H9 (cell line): ENCODE data around the gene DDAH2. TPM values are rescaled to one million over a fixed set of nuclear protein-coding genes. Genes with fewer than 3 reads are reported as not detected.

Experiments
- DNase-seq: peaks from one replicate; pipeline ENCODE4 v3.0.0-alpha.2; 2017
- H2AFZ ChIP-seq: one replicate; pipeline ENCODE4 v1.6.1; 2013; ENCODE audit warnings: mild to moderate bottlenecking, low read length, control low read depth, moderate library complexity
- H2AK5ac ChIP-seq: 2 replicates; pipeline ENCODE4 v1.6.1; 2013; ENCODE audit warnings: low read length, control low read depth, mixed read lengths; ENCODE audit not compliant: insufficient read length
- H2BK120ac ChIP-seq: one replicate; pipeline ENCODE4 v1.6.1; 2013; ENCODE audit warnings: low read depth, mild to moderate bottlenecking, low read length, control low read depth, inconsistent platforms; ENCODE audit not compliant: poor library complexity, severe bottlenecking
- H2BK12ac ChIP-seq: 2 replicates; pipeline ENCODE4 v1.6.1; 2013; ENCODE audit warnings: low read length, control low read depth, mixed read lengths, low read depth; ENCODE audit not compliant: insufficient read length
- H2BK15ac ChIP-seq: 2 replicates; pipeline ENCODE4 v1.6.1; 2013; ENCODE audit warnings: low read depth, low read length, control low read depth
- H2BK20ac ChIP-seq: one replicate; pipeline ENCODE4 v1.6.1; 2013; ENCODE audit warnings: low read depth, mild to moderate bottlenecking, low read length, control low read depth, inconsistent platforms; ENCODE audit not compliant: poor library complexity, severe bottlenecking
- H2BK5ac ChIP-seq: 2 replicates; pipeline ENCODE4 v1.6.1; 2013; ENCODE audit warnings: low read length, control low read depth, mixed read lengths; ENCODE audit not compliant: insufficient read length
- H3K14ac ChIP-seq: 2 replicates; pipeline ENCODE4 v1.6.1; 2013; ENCODE audit warnings: low read length, control low read depth; ENCODE audit not compliant: insufficient read depth
- H3K18ac ChIP-seq: 2 replicates; pipeline ENCODE4 v1.6.1; 2013; ENCODE audit warnings: low read depth, mild to moderate bottlenecking, mixed read lengths, low read length, control low read depth; ENCODE audit not compliant: insufficient read length
- H3K23ac ChIP-seq: 2 replicates; pipeline ENCODE4 v1.6.1; 2013; ENCODE audit warnings: low read length, control low read depth, mixed read lengths, low read depth; ENCODE audit not compliant: insufficient read length
- H3K23me2 ChIP-seq: 2 replicates; pipeline ENCODE4 v1.6.1; 2013; ENCODE audit warnings: low read depth, mild to moderate bottlenecking, mixed read lengths, low read length, control low read depth; ENCODE audit not compliant: insufficient read length, poor library complexity, severe bottlenecking
- H3K27ac ChIP-seq: 2 replicates; pipeline ENCODE4 v1.5.1; 2013; ENCODE audit warnings: low read length, control low read depth, mixed read lengths, low read depth; ENCODE audit not compliant: insufficient read length
- H3K27me3 ChIP-seq: 2 replicates; pipeline ENCODE4 v1.6.1; 2013; ENCODE audit warnings: low read length, control low read depth, inconsistent platforms; ENCODE audit not compliant: insufficient read depth
- H3K4ac ChIP-seq: 2 replicates; pipeline ENCODE4 v1.6.1; 2013; ENCODE audit warnings: low read depth, mild to moderate bottlenecking, control low read depth, inconsistent platforms, low read length, moderate library complexity
- H3K4me1 ChIP-seq: 2 replicates; pipeline ENCODE4 v1.6.1; 2013; ENCODE audit warnings: low read length, control low read depth, inconsistent platforms; ENCODE audit not compliant: insufficient read depth
- H3K4me2 ChIP-seq: 2 replicates; pipeline ENCODE4 v1.6.1; 2013; ENCODE audit warnings: low read length, control low read depth, mixed read lengths; ENCODE audit not compliant: insufficient read length, insufficient read depth
- H3K56ac ChIP-seq: 2 replicates; pipeline ENCODE4 v1.6.1; 2013; ENCODE audit warnings: low read depth, mild to moderate bottlenecking, mixed read lengths, low read length, control low read depth; ENCODE audit not compliant: insufficient read length
- H3K79me1 ChIP-seq: 2 replicates; pipeline ENCODE4 v1.6.1; 2013; ENCODE audit warnings: low read depth, mild to moderate bottlenecking, moderate library complexity, low read length, control low read depth, inconsistent platforms; ENCODE audit not compliant: insufficient read depth, poor library complexity, severe bottlenecking
- H3K79me2 ChIP-seq: 2 replicates; pipeline ENCODE4 v1.6.1; 2013; ENCODE audit warnings: low read length, control low read depth, inconsistent platforms; ENCODE audit not compliant: insufficient read depth
- H3K9ac ChIP-seq: 2 replicates; pipeline ENCODE4 v1.6.1; 2013; ENCODE audit warnings: low read length, control low read depth, mixed read lengths; ENCODE audit not compliant: insufficient read length; ENCODE audit errors: extremely low read depth
- H3K9me3 ChIP-seq: one replicate; pipeline ENCODE4 v1.6.1; 2013; ENCODE audit warnings: low read depth, low read length, inconsistent platforms; ENCODE audit not compliant: control insufficient read depth
- H3T11ph ChIP-seq: one replicate; pipeline ENCODE4 v1.6.1; 2013; ENCODE audit warnings: mild to moderate bottlenecking, low read length, control low read depth, inconsistent platforms
- H4K20me1 ChIP-seq: one replicate; pipeline ENCODE4 v1.6.1; 2013; ENCODE audit not compliant: control insufficient read depth, insufficient read length, insufficient read depth
- H4K5ac ChIP-seq: 2 replicates; pipeline ENCODE4 v1.6.1; 2013; ENCODE audit warnings: low read depth, mild to moderate bottlenecking, mixed read lengths, low read length, control low read depth; ENCODE audit not compliant: insufficient read length
- H4K8ac ChIP-seq: replicated peaks from 2 replicates; pipeline ENCODE4 v1.6.1; 2013; ENCODE audit warnings: low read length, control low read depth, mixed read lengths, low read depth; ENCODE audit not compliant: insufficient read length
- H4K91ac ChIP-seq: 2 replicates; pipeline ENCODE4 v1.6.1; 2013; ENCODE audit warnings: low read depth, mild to moderate bottlenecking, moderate library complexity, mixed read lengths, low read length, control low read depth; ENCODE audit not compliant: insufficient read length
- H3K27ac Mint-ChIP-seq, 3 experiments: 2 replicates in 2 of 3; 3 replicates in 1 of 3; pipeline ENCODE4 v1.8.0; 2020 to 2021; ENCODE audit warnings: mixed read lengths in 3 of 3, mild to moderate bottlenecking in 1 of 3, moderate library complexity in 1 of 3
- H3K27me3 Mint-ChIP-seq: 2 replicates; pipeline ENCODE4 v1.8.0; 2021; ENCODE audit warnings: low read depth, mild to moderate bottlenecking, moderate library complexity, mixed read lengths
- H3K36me3 Mint-ChIP-seq, 3 experiments: 2 replicates in 2 of 3; 3 replicates in 1 of 3; pipeline ENCODE4 v1.8.0; 2020 to 2021; ENCODE audit warnings: low read depth in 3 of 3, mixed read lengths in 3 of 3; ENCODE audit not compliant: insufficient read depth in 1 of 3
- H3K4me1 Mint-ChIP-seq, 2 experiments: 2 replicates each; pipeline ENCODE4 v1.8.0; 2020; ENCODE audit warnings: mixed read lengths in 2 of 2
- H3K4me3 Mint-ChIP-seq, 2 experiments: 2 replicates in 1 of 2; 3 replicates in 1 of 2; pipeline ENCODE4 v1.8.0; 2020 to 2021; ENCODE audit warnings: mild to moderate bottlenecking in 2 of 2, mixed read lengths in 2 of 2, moderate library complexity in 1 of 2
- H3K9me3 Mint-ChIP-seq, 2 experiments: 2 replicates in 1 of 2; 3 replicates in 1 of 2; pipeline ENCODE4 v1.8.0; 2020; ENCODE audit warnings: mild to moderate bottlenecking in 2 of 2, mixed read lengths in 2 of 2, moderate library complexity in 1 of 2
- CTCF ChIP-seq: fragments of 200-600 bp; sonication (generic); conservative IDR thresholded peaks from 3 replicates; pipeline ENCODE4 v1.8.0; 2021; ENCODE audit warnings: antibody characterized with exemption, mild to moderate bottlenecking
- WGBS: extraction: QIAGEN DNeasy Blood & Tissue Kit; methylation state at CpG from one replicate; pipeline ENCODE4 v1.1.7; 2013; ENCODE audit warnings: missing lambda C conversion rate, low lambda C conversion rate, mixed read lengths; ENCODE audit not compliant: insufficient read length; ENCODE audit errors: extremely low coverage; 5-methylcytosine and 5-hydroxymethylcytosine counted together
- total RNA-seq: library from RNA; stranded (reverse); gene quantifications from 2 replicates; pipeline ENCODE4 v1.2.1, GENCODE V29; 2021

The DDAH2 gene
- total RNA-seq, 1 experiment from 2014 or later: 73.2 TPM

- no peak overlapping the region for H3K23ac ChIP-seq
- H3K79me2 ChIP-seq: no peaks in the 10 kb centered on the region
- no peaks in the 10 kb centered on the region for H3K23me2 ChIP-seq
- H3K27ac ChIP-seq: no peak overlapping the region
- H3K4me1 Mint-ChIP-seq: peaks cover 19 to 28% of the 10 kb centered on the region in 2 experiments
- H3K18ac ChIP-seq: no peak overlapping the region
- no peak overlapping the region for H3K14ac ChIP-seq
- H2AK5ac ChIP-seq: no peak overlapping the region
- H4K8ac ChIP-seq: no peak overlapping the region
- no peak overlapping the region for H2BK15ac ChIP-seq
- no peak overlapping the region for H2AFZ ChIP-seq
- no peak overlapping the region for H3K4me3 Mint-ChIP-seq
- H3K56ac ChIP-seq: no peak overlapping the region
- peaks cover 6% of the 10 kb centered on the region; the same call in 1 of the 2 replicates for H3K4me1 ChIP-seq
- no peak overlapping the region for H2BK120ac ChIP-seq
- no peak for DNase-seq
- H4K20me1 ChIP-seq: no peaks in the 10 kb centered on the region
- no peak overlapping the region for H2BK12ac ChIP-seq
- TF ChIP-seq CTCF: no peak
- no peak overlapping the region for H2BK20ac ChIP-seq
- no peak overlapping the region for H3T11ph ChIP-seq
- no peaks in the 10 kb centered on the region for H3K27me3 Mint-ChIP-seq
- H3K4me2 ChIP-seq: no peak overlapping the region
- no peaks in the 10 kb centered on the region for H3K27me3 ChIP-seq
- no peak overlapping the region for H4K5ac ChIP-seq
- peak overlapping the region in 1 of 3 experiments; percentile 19; a peak in 1 of 7 replicates for H3K27ac Mint-ChIP-seq
- no peak overlapping the region for H3K4ac ChIP-seq
- H4K91ac ChIP-seq: no peak overlapping the region
- no peak overlapping the region for H2BK5ac ChIP-seq
- H3K79me1 ChIP-seq: no peaks in the 10 kb centered on the region
- no peaks in the 10 kb centered on the region for H3K36me3 Mint-ChIP-seq
- H3K9me3 ChIP-seq: no peaks in the 10 kb centered on the region
- H3K9me3 Mint-ChIP-seq: no peaks in the 10 kb centered on the region
- no CpG with 5 or more reads among the region's 5 CpGs for WGBS
- no peak overlapping the region for H3K9ac ChIP-seq
Measured at GRCh38 chr6:31720196-31720770, 8.8 kb downstream of the DDAH2 start.
